Activated CD8-positive, alpha-beta memory T cell treated with anti-CD3 and anti-CD28 coated beads, Interleukin-2, amount 50 U/mL, for 48 hours (primary cell): ENCODE measurements around the gene MYH9.
"Not testable (repeated sequence)": the region's sequence is repeated elsewhere in the genome, so short reads cannot be mapped to it uniquely, and the experiment has no call there.

Source experiments
- DNase-seq: peaks from one replicate; pipeline ENCODE4 v3.0.0-alpha.2; 2020

The MYH9 gene

GRCh38 chr22:36262307-36262706 lies 125.5 kb downstream of the MYH9 start:
- DNase-seq = peak; percentile 37

- peak; percentile 35 for DNase-seq
Measured at GRCh38 chr22:36261675-36262074, 126.1 kb downstream of the MYH9 start.

GRCh38 chr22:36259615-36260300 lies 128.0 kb downstream of the MYH9 start:
- peak; percentile 44 for DNase-seq

GRCh38 chr22:36258701-36259614 lies 128.8 kb downstream of the MYH9 start:
- DNase-seq = peak; percentile 66

GRCh38 chr22:36257948-36258670 lies 129.7 kb downstream of the MYH9 start:
- peak; percentile 48 for DNase-seq

- DNase-seq = peak; percentile 43
Measured at GRCh38 chr22:36257308-36257707, 130.5 kb downstream of the MYH9 start.

- peak; percentile 39 for DNase-seq
Measured at GRCh38 chr22:36256478-36256877, 131.3 kb downstream of the MYH9 start.

GRCh38 chr22:36255572-36255971 lies 132.2 kb downstream of the MYH9 start:
- DNase-seq = not testable (repeated sequence)

GRCh38 chr22:36253523-36254490 lies 134.0 kb downstream of the MYH9 start:
- DNase-seq = no peak

GRCh38 chr22:36252754-36253522 lies 134.8 kb downstream of the MYH9 start, which contains the start of gene APOL1:
TSS of gene APOL1 (plus strand) at chr22:36253133. CDS start at chr22:36254956, 1,823 bp downstream.
- no peak for DNase-seq

- DNase-seq = not testable (repeated sequence)
Measured at GRCh38 chr22:36251979-36252608, 135.7 kb downstream of the MYH9 start.

GRCh38 chr22:36250292-36250960 lies 137.3 kb downstream of the MYH9 start:
- not testable (repeated sequence) for DNase-seq

GRCh38 chr22:36249160-36249559 lies 138.6 kb downstream of the MYH9 start:
- DNase-seq = no peak

- no peak for DNase-seq
Measured at GRCh38 chr22:36247955-36248354, 139.8 kb downstream of the MYH9 start.

- DNase-seq = peak; percentile 32
Measured at GRCh38 chr22:36246718-36247117, 141.0 kb downstream of the MYH9 start.

- DNase-seq = peak; percentile 25
Measured at GRCh38 chr22:36245805-36246356, 141.9 kb downstream of the MYH9 start.

GRCh38 chr22:36244522-36245391 lies 143.0 kb downstream of the MYH9 start:
- DNase-seq = peak; percentile 26

- DNase-seq = peak; percentile 25
Measured at GRCh38 chr22:36243986-36244385, 143.8 kb downstream of the MYH9 start.
